ENCODE results near the gene PTPRD. TPM values are rescaled to one million over a fixed set of nuclear protein-coding genes. Genes with fewer than 3 reads are reported as not detected.

Gene PTPRD
- total and polyA plus RNA-seq, 9 donors, result 16.2 to 231 (median 85.8) TPM

DNA sequence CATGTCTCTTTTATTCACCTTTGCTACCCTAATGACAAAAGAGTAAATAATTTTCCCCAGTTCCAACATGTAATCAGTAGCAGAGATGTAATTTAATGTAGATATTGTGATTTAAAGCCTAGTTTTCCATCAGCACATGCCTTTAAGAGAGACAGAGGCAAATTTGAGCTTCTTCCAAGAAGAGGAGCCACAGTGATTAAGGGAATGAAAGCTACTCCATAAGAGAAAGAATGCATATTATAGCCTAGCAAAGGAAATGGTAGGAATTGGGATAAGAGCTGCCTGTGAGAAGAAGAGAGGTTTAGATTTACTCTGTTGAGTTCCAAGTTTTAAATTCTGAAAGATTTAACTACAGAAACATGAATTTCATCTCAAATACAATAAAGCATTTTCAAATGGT, 2222.2 kb downstream of the PTPRD start:
- no peak for DNase-seq
- no peak overlapping the region for H3K27ac ChIP-seq
- peaks cover 5% of the 10 kb centered on the region for H3K4me1 ChIP-seq (ENCODE audit: insufficient read depth)
- H3K36me3 ChIP-seq, result no peaks in the 10 kb centered on the region
- intact Hi-C loops (cut with DNase I), result no loop called here
- no peaks in the 10 kb centered on the region for H3K27me3 ChIP-seq
- H3K9me3 ChIP-seq, result no peaks in the 10 kb centered on the region
- H3K4me3 ChIP-seq, result no peak overlapping the region
- TF ChIP-seq POLR2A (IDR thresholded peaks at IDR 0.05) (no peak), EP300 (IDR thresholded peaks at IDR 0.05) (no peak)
- TF ChIP-seq, protein P1, sequence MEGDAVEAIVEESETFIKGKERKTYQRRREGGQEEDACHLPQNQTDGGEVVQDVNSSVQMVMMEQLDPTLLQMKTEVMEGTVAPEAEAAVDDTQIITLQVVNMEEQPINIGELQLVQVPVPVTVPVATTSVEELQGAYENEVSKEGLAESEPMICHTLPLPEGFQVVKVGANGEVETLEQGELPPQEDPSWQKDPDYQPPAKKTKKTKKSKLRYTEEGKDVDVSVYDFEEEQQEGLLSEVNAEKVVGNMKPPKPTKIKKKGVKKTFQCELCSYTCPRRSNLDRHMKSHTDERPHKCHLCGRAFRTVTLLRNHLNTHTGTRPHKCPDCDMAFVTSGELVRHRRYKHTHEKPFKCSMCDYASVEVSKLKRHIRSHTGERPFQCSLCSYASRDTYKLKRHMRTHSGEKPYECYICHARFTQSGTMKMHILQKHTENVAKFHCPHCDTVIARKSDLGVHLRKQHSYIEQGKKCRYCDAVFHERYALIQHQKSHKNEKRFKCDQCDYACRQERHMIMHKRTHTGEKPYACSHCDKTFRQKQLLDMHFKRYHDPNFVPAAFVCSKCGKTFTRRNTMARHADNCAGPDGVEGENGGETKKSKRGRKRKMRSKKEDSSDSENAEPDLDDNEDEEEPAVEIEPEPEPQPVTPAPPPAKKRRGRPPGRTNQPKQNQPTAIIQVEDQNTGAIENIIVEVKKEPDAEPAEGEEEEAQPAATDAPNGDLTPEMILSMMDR (IDR thresholded peaks at IDR 0.05), result no peak

DNA sequence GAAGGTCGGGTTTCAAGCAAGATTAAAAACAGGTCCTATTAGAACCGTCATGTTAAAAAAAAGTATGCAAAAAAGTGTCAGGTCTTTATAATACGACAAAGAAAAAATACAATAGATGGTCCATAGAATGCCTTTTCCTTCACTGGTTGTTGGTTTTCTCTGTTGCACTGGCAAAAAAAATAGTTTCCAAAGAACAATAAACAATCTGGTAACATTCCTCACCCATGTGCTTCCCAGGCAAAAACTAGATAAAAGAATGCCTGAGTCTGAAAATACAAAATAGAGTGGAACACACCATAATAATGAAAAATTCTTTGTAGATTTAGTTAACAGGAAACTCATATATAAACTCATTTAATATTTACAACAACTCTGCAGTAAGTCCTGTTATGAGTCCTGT, 2223.3 kb downstream of the PTPRD start:
- Histone ChIP-seq H3K36me3 (no peaks in the 10 kb centered on the region), H3K4me1 (ENCODE audit: insufficient read depth) (peaks cover 5% of the 10 kb centered on the region), H3K9me3 (no peaks in the 10 kb centered on the region), H3K27ac (no peak overlapping the region), H3K4me3 (no peak overlapping the region), H3K27me3 (no peaks in the 10 kb centered on the region)
- DNase-seq, result no peak
- WGBS, 3 donors, result 74 to 87% (median 83%) methylated on average over 3 of the region's 3 CpGs
- intact Hi-C loops (cut with DNase I), result no loop called here
- no peak for TF ChIP-seq POLR2A (IDR thresholded peaks at IDR 0.05)
- TF ChIP-seq, protein P1 (IDR thresholded peaks at IDR 0.05), result no peak
- TF ChIP-seq EP300 (IDR thresholded peaks at IDR 0.05), result no peak

DNA sequence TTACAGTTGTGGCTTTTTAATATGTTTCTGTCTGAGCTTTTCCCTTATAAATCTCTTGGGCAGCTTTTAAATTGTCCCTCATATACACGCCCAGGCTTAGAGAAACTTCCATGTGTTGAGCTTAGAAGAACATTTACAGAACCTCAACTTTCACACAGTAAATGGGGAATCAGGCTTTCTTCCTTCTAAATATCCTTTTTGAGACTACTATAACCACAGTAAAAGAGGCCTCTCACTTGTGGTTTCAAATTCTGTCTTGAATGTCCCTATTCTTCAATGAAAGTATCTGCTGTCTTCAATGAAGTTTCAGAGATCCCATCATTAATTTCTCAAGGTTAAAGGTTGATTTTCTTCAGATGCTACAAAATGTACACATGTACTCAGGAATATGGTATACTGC, 2224.7 kb downstream of the PTPRD start:
- Histone ChIP-seq H3K27ac (no peak overlapping the region), H3K36me3 (no peaks in the 10 kb centered on the region), H3K27me3 (no peaks in the 10 kb centered on the region), H3K9me3 (no peaks in the 10 kb centered on the region), H3K4me3 (no peak overlapping the region), H3K4me1 (ENCODE audit: insufficient read depth) (peaks cover 5% of the 10 kb centered on the region)
- intact Hi-C loops (cut with DNase I), result no loop called here
- no peak for TF ChIP-seq POLR2A (IDR thresholded peaks at IDR 0.05)
- TF ChIP-seq, protein P1 (IDR thresholded peaks at IDR 0.05), result no peak
- no peak for TF ChIP-seq EP300 (IDR thresholded peaks at IDR 0.05)
- WGBS, 3 donors, result 81 to 84% (median 84%) methylated on average over 1 of the region's 1 CpG
- DNase-seq, result no peak

DNA sequence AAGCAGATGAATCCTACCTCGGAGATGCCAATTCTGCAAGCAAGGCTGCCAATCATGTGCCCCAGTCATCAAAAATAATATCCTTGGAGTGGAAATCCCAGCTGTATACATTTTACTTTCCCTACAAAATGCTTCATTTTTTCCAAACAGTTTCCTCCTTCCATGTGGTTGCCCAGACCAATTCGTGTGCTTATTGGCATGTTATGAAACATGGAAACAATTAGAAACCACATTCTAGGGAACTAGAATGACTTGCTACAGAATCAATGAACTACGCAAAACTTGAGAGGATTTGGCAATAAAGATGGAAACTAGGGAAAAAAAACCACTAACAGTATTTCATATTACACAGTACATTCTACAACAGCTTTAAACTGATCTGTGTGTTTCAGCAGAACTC, 2228.7 kb downstream of the PTPRD start:
- H3K9me3 ChIP-seq, result no peaks in the 10 kb centered on the region
- H3K27me3 ChIP-seq, result no peaks in the 10 kb centered on the region
- peaks cover 10% of the 10 kb centered on the region for H3K4me1 ChIP-seq (ENCODE audit: insufficient read depth)
- intact Hi-C loops (cut with DNase I), result no loop called here
- no peak overlapping the region for H3K4me3 ChIP-seq
- H3K36me3 ChIP-seq, result no peaks in the 10 kb centered on the region
- H3K27ac ChIP-seq, result no peak overlapping the region
- DNase-seq, result no peak
- WGBS, 3 donors, result 90 to 94% (median 90%) methylated on average over 3 of the region's 3 CpGs
- TF ChIP-seq, protein P1 (IDR thresholded peaks at IDR 0.05), result no peak
- no peak for TF ChIP-seq POLR2A (IDR thresholded peaks at IDR 0.05)
- no peak for TF ChIP-seq EP300 (IDR thresholded peaks at IDR 0.05)

Data from ovary (tissue), 9 donors.